ENCODE data around the gene THSD4.
"Not testable (repeated sequence)": the region's sequence is repeated elsewhere in the genome, so short reads cannot be mapped to it uniquely, and the experiment has no call there.

THSD4 gene

GRCh38 chr15:71349736-71350526 is 234.7 kb downstream of the THSD4 start:
- DNase-seq (ENCODE audit: low read depth in 3 of 3) = no peak

DNA sequence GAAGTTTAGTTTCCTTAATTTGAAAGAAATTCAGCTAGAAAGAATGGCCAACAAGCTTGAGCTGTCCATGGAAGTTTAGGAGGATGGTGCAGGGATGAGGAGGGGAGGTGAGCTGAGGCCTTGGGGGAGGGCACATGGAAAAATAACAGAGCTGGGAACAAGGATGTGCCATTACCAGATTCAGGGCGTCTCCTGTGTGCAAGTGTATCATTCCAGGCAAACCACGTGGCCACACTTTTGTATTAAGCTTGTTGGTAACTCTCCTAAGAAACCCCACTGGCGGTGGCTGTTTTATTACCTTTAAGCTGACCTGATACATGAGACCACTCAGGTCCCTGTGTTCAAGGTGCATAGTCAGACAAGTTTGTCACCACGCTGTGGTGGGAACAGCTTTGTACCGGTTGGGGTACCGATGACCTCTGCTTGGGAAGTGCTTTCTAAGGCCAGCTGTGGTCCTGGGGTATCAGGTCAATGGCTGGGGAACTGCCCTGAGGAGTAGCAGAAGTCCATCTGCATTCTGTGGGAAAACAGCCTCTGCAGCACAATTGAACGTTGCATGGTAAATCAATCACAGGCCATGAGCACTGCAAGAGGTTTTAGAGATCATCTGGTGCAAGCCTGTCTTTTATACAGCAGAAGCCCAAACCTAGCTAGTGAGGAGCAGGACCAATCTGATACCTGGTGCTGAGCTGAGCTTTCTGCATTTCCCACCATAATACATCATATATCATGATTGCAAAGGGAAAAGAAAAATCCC is 235.5 kb downstream of the THSD4 start:
- DNase-seq (ENCODE audit: low read depth in 3 of 3) = no peak

GRCh38 chr15:71352125-71352524 is 236.9 kb downstream of the THSD4 start:
- DNase-seq (ENCODE audit: low read depth in 3 of 3) = no peak

- no peak for DNase-seq (ENCODE audit: low read depth in 3 of 3)
Measured at GRCh38 chr15:71352765-71353164, 237.5 kb downstream of the THSD4 start.

DNA sequence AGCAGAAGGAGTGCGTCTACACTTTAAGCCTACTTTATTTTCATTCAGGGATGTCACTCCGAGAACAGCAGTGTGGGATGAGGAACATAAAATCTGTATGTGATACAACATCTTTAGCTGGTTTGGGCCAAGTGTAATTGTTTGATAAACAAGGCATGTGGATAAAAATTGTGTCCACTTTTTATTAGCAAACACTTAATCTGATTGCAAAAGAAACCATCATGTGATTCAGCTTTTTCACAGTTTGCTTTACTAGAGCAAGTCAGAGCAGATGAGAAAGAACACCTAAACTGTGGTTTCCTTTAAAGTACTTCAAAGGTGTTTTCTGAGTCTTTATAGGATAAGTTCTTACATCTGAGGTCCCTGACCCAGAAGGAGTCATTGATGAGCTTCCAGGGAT is 237.9 kb downstream of the THSD4 start:
- no peak for DNase-seq (ENCODE audit: low read depth in 3 of 3)

- DNase-seq (ENCODE audit: low read depth in 3 of 3) = no peak
Measured at GRCh38 chr15:71355268-71355667, 240.0 kb downstream of the THSD4 start.

GRCh38 chr15:71357321-71357732 is 242.1 kb downstream of the THSD4 start:
- no peak for DNase-seq (ENCODE audit: low read depth in 3 of 3)

DNA sequence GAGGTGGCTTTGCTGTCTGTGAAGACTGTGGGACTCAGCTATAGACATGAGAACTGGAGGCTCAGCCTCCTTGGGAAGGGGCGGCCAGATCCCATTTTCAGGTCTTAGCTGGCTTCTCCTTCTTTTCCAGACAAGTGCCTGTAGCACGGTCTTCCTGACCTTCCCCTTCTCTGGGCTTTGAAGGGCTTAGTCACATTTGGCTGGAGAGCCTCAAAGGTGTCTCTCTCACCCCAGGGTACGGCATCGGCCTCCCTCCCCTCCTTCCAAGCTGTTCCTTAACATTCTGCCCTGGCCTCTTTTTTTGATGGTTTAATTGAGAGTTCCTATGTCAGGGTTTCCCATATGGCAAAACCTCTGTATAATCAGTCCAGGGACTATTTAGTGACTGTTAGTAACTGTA is 242.7 kb downstream of the THSD4 start:
- no peak for DNase-seq (ENCODE audit: low read depth in 3 of 3)

GRCh38 chr15:71359246-71359645 is 244.0 kb downstream of the THSD4 start:
- DNase-seq (ENCODE audit: low read depth in 3 of 3) = no peak

GRCh38 chr15:71362556-71362955 is 247.3 kb downstream of the THSD4 start:
- DNase-seq (ENCODE audit: low read depth in 3 of 3) = no peak

GRCh38 chr15:71362987-71363968 is 248.0 kb downstream of the THSD4 start:
- DNase-seq (ENCODE audit: low read depth in 3 of 3) = no peak

DNA sequence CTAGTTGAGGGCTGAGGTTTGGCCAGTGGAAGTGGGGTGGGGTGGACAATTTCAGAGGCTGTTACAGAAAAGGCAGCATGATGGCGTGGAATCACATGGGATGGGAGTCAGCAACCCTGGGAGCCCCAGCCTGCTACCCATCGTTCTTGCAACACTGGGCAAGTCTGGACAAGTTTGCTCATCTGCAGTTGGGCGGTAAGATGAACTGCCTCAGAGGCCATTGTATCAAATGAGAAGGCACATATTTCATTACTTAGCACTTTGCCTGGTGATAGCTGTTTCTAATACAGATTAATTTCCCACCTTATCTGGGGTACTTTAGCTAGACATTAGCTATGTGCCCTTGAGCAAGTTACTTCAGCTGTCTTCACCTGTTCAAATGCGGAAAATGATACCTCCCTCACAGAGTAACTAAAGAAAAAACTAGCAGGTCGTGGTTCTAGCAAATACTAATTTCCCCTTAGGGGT is 248.9 kb downstream of the THSD4 start:
- DNase-seq (ENCODE audit: low read depth in 3 of 3) = no peak

GRCh38 chr15:71366522-71366921 is 251.3 kb downstream of the THSD4 start:
- no peak for DNase-seq (ENCODE audit: low read depth in 3 of 3)

- no peak for DNase-seq (ENCODE audit: low read depth in 3 of 3)
Measured at GRCh38 chr15:71366926-71367325, 251.7 kb downstream of the THSD4 start.

DNA sequence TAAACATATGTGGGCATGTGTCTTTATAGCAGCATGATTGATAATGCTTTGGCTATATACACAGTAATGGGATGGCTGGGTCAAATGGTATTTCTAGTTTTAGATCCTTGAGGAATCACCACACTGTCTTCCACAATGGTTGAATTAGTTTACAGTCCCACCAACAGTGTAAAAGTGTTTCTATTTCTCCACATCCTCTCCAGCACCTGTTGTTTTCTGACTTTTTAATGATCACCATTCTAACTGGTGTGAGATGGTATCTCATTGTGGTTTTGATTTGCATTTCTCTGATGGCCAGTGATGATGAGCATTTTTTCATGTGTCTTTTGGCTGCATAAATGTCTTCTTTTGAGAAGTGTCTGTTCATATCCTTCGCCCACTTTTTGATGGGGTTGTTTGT is 252.5 kb downstream of the THSD4 start:
- not testable (repeated sequence) for DNase-seq (ENCODE audit: low read depth in 3 of 3)

GRCh38 chr15:71372769-71373168 is 257.5 kb downstream of the THSD4 start:
- not testable (repeated sequence) for DNase-seq (ENCODE audit: low read depth in 3 of 3)

DNA sequence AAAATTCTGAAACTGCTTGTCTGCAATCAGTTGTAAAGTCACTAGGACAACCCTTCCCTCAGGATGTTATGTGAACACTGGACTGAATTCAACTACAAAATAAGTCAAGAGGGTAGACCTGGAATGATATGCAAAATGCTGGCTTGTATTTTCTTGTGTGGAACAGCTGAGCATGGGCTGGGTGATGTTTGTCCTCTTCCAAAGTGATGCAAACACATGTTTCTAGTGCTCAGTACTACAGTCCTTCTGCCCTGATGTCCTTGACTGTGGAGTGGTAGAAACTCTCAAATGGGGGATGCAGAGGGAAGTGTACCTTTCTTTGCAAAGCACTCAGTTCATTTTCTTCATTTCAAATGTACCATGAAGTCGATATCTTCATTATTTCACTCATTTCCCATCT is 258.6 kb downstream of the THSD4 start:
- no peak for DNase-seq (ENCODE audit: low read depth in 3 of 3)

DNA sequence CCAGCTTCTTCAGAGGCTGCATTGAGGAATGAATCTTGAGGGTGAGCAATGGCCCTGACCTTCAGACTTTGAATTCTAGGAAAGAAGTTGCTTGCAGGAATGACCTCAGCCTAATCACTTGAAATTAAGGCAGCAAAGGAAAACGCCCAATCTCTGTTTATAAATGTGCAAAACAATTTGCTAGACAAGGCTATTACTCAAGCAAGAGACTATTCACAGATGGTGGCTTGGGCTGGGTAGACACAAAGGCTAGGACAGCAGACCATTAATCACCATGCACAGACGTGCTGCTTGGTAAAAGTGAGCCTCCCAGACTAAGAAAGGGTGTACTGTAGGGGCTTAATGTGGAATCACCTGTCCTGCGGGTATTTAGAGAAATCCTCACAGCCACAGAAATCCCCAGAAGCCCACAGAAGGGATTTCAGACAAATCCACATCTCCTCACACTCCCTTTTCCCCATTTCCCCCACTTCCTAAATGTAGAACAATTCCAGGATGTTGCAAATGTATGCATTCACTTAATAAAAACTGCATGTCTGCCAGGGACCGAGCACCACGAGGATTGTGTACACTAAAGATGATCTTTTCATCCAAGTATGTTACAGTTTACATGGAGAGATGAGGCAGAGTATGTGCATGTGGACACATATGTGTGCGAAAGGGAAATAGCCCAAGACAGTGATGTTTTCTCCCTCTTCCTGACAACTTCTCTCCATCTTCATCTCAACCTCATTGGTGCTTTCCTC is 259.5 kb downstream of the THSD4 start:
- no peak for DNase-seq (ENCODE audit: low read depth in 3 of 3)

DNA sequence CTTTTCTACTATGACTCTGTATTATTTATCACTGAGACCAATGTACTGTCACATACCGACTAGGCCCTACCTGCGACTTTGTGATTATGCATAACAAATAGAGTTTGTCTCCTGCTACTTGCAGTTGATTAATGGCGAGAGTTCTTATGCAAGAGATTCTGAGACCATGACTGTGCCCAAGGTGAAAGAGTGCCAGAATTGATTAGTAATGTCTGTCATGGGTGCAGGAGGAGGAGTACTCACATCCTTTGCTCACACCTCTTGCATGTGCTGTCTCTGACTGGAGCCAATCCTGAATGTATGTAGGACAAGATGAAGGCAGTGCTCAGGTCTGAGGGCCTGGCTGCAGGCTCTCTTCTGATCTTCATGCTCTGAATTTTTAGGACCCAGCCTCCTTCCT is 260.7 kb downstream of the THSD4 start:
- no peak for DNase-seq (ENCODE audit: low read depth in 3 of 3)

DNA sequence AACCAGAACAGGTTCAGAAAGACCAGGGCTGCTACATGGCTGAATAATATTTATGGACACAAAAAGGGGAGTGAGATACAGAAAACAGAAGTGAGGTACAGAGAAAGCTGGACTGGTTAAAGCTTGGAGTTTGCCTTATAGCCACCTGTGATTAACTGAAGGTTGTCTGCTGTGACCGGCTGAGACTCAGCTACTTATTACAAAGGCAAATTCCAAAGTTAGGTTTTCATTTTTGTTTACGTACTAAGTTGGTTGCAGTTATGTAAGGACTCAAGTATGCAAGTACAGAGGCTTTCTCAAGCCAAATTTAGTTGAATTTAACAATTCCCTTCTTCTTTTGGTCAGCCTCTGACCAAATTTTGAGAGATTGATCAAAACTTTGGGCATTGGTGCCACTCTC is 264.6 kb downstream of the THSD4 start:
- no peak for DNase-seq (ENCODE audit: low read depth in 3 of 3)

- no peak for DNase-seq (ENCODE audit: low read depth in 3 of 3)
Measured at GRCh38 chr15:71380345-71380744, 265.1 kb downstream of the THSD4 start.
